ENCODE measurements around the gene FAM168A. TPM values are rescaled to one million over a fixed set of nuclear protein-coding genes. Genes with fewer than 3 reads are reported as not detected.

Gene FAM168A
- total RNA-seq, 1 donor from 2014 or later: 21.4 TPM

- intact Hi-C loops (cut with DNase I): no loop called here
- H3K27me3 ChIP-seq: no peaks in the 10 kb centered on the region
- TF ChIP-seq POLR2AphosphoS5 (IDR thresholded peaks at IDR 0.05; ENCODE audit: insufficient read depth in 1 of 2, low read depth in 1 of 2) (no peak), POLR2A (IDR thresholded peaks at IDR 0.05) (no peak), CTCF (IDR thresholded peaks at IDR 0.05) (no peak)
- H3K4me1 ChIP-seq: no peaks in the 10 kb centered on the region
- no peak for DNase-seq (ENCODE audit: extremely low spot score in 2 of 2)
- H3K9me3 ChIP-seq: no peaks in the 10 kb centered on the region
- no peaks in the 10 kb centered on the region for H3K36me3 ChIP-seq
- no peak overlapping the region for H3K4me3 ChIP-seq
- H3K27ac ChIP-seq: no peak overlapping the region
Observed at GRCh38 chr11:73399636-73400035, 198.3 kb downstream of the FAM168A start.

GRCh38 chr11:73399159-73399590 is 198.7 kb downstream of the FAM168A start:
- intact Hi-C loops (cut with DNase I): no loop called here

DNA sequence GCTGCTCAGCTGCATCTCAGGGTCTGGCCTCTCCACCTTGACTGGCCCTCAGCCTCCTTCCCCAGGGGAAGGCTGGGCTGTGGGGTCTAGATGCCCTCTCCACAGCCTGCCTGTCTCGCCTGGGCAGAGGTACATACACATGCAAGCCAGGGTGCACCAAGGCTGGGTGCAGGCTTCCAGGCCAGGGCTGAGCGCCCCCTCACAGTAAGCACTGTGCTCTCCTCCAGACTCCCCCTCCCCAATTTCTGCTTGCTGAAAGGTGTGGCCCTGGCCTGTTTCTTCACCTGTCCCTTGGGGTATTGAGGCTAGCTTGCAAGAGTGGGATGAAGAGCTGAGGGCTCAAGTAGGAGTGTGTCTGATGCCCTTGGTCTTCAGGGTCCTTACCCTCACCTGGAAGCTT is 199.2 kb downstream of the FAM168A start:
- no peak overlapping the region for H3K4me3 ChIP-seq
- no peak for TF ChIP-seq POLR2AphosphoS5 (IDR thresholded peaks at IDR 0.05; ENCODE audit: insufficient read depth in 1 of 2, low read depth in 1 of 2)
- TF ChIP-seq CTCF (IDR thresholded peaks at IDR 0.05): no peak
- no peak for TF ChIP-seq POLR2A (IDR thresholded peaks at IDR 0.05)
- no peaks in the 10 kb centered on the region for H3K27me3 ChIP-seq
- no peaks in the 10 kb centered on the region for H3K9me3 ChIP-seq
- H3K4me1 ChIP-seq: no peaks in the 10 kb centered on the region
- no peaks in the 10 kb centered on the region for H3K36me3 ChIP-seq
- DNase-seq (ENCODE audit: extremely low spot score in 2 of 2): no peak
- no peak overlapping the region for H3K27ac ChIP-seq
- intact Hi-C loops (cut with DNase I): no loop called here

More at GRCh38 chr11:73399159-73399590, 198.7 kb downstream of the FAM168A start:
- H3K4me1 ChIP-seq: no peaks in the 10 kb centered on the region
- no peaks in the 10 kb centered on the region for H3K27me3 ChIP-seq
- TF ChIP-seq POLR2A (IDR thresholded peaks at IDR 0.05): no peak
- no peaks in the 10 kb centered on the region for H3K36me3 ChIP-seq
- no peak for DNase-seq (ENCODE audit: extremely low spot score in 2 of 2)
- no peak overlapping the region for H3K27ac ChIP-seq
- H3K9me3 ChIP-seq: no peaks in the 10 kb centered on the region
- no peak overlapping the region for H3K4me3 ChIP-seq

DNA sequence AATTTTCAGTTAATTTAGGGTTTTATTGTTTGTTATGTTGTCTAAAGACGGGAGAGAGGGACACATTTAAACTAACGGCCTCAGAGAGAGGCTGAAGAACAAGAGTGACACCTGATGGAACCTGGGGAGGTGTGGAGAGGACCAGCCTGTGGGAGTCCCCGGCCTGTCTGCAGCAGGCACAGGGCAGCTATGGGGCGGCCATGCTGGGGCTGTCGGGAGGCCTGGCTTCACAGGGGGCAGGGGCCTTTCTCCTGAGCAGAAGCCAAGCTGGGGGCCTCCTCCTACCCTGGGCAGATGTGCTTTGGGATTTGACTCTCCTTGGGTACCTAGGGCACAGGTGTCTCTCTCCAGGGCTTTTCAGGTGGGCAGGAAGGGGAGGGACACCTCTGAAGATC is 199.8 kb downstream of the FAM168A start:
- DNase-seq (ENCODE audit: extremely low spot score in 2 of 2): no peak
- intact Hi-C loops (cut with DNase I): no loop called here
- Histone ChIP-seq H3K27me3 (no peaks in the 10 kb centered on the region), H3K9me3 (no peaks in the 10 kb centered on the region), H3K36me3 (no peaks in the 10 kb centered on the region), H3K4me3 (no peak overlapping the region), H3K4me1 (no peaks in the 10 kb centered on the region), H3K27ac (no peak overlapping the region)
- TF ChIP-seq POLR2A (IDR thresholded peaks at IDR 0.05) (no peak), POLR2AphosphoS5 (IDR thresholded peaks at IDR 0.05; ENCODE audit: insufficient read depth in 1 of 2, low read depth in 1 of 2) (no peak), CTCF (IDR thresholded peaks at IDR 0.05) (no peak)

- H3K4me3 ChIP-seq: no peak overlapping the region
- intact Hi-C loops (cut with DNase I): no loop called here
- H3K36me3 ChIP-seq: no peaks in the 10 kb centered on the region
- no peaks in the 10 kb centered on the region for H3K4me1 ChIP-seq
- H3K9me3 ChIP-seq: no peaks in the 10 kb centered on the region
- TF ChIP-seq POLR2AphosphoS5 (IDR thresholded peaks at IDR 0.05; ENCODE audit: insufficient read depth in 1 of 2, low read depth in 1 of 2) (no peak), CTCF (IDR thresholded peaks at IDR 0.05) (no peak), POLR2A (IDR thresholded peaks at IDR 0.05) (no peak)
- H3K27me3 ChIP-seq: no peaks in the 10 kb centered on the region
- no peak for DNase-seq (ENCODE audit: extremely low spot score in 2 of 2)
- H3K27ac ChIP-seq: no peak overlapping the region
Observed at GRCh38 chr11:73397468-73398131, 200.3 kb downstream of the FAM168A start.
